K562 (cell line): Measurements from ENCODE around the gene RNPEP. TPM values are rescaled to one million over a fixed set of nuclear protein-coding genes. Genes with fewer than 3 reads are reported as not detected.

ENCODE experiments used
- ARID4B ChIP-seq: sonication (generic); formaldehyde crosslinking; IDR thresholded peaks from 2 replicates; pipeline ENCODE4 v1.8.0; 2022; ENCODE audit warnings: mild to moderate bottlenecking, missing genetic modification reagents
- BRCA1 ChIP-seq, 2 experiments: fragments of 450-650 bp in 1 of 2; sonication (generic) in 1 of 2; formaldehyde crosslinking in 1 of 2; IDR thresholded peaks; 2 replicates each; pipeline versions ENCODE4 v1.5.0 to v1.6.1; 2017 to 2020; ENCODE audit warnings: mild to moderate bottlenecking in 1 of 2, missing genetic modification reagents in 1 of 2
- EWSR1 ChIP-seq: fragments of 450-650 bp; IDR thresholded peaks from 2 replicates; pipeline ENCODE4 v1.6.1; 2018; ENCODE audit warnings: borderline replicate concordance, mild to moderate bottlenecking, low read depth, moderate library complexity; ENCODE audit not compliant: partially characterized antibody
- HMBOX1 ChIP-seq: sonication (generic); IDR thresholded peaks from 2 replicates; pipeline ENCODE4 v1.6.1; 2016
- OTX1 ChIP-seq: fragments of 450-650 bp; formaldehyde crosslinking; IDR thresholded peaks from 2 replicates; pipeline ENCODE4 v1.4.0; 2022; ENCODE audit warnings: mild to moderate bottlenecking
- SAFB ChIP-seq: fragments of 200-400 bp; formaldehyde crosslinking; IDR thresholded peaks from 2 replicates; pipeline ENCODE4 v1.6.1; 2017; ENCODE audit warnings: low read depth, low read length, borderline replicate concordance
- TRIM28 ChIP-seq: fragments of 450-650 bp; IDR thresholded peaks from 2 replicates; pipeline ENCODE4 v1.6.1; 2017
- ZKSCAN3 ChIP-seq: fragments of 250-450 bp; sonication (Bioruptor Pico); IDR thresholded peaks from 2 replicates; pipeline ENCODE4 v1.4.0; 2020
- ZNF23 ChIP-seq: fragments of 250-450 bp; sonication (Bioruptor Pico); IDR thresholded peaks from 2 replicates; pipeline ENCODE4 v1.4.0; 2020; ENCODE audit warnings: mild to moderate bottlenecking
- ZNF277 ChIP-seq: fragments of 250-450 bp; sonication (Bioruptor Pico); IDR thresholded peaks from 2 replicates; pipeline ENCODE4 v1.8.0; 2022; ENCODE audit warnings: inconsistent platforms, mild to moderate bottlenecking, moderate library complexity, borderline replicate concordance
- ZNF707 ChIP-seq: fragments of 250-450 bp; sonication (Bioruptor Pico); conservative IDR thresholded peaks from 2 replicates; pipeline ENCODE4 v1.8.0; 2022; ENCODE audit warnings: inconsistent platforms, mild to moderate bottlenecking, moderate library complexity
- polyA plus RNA-seq, 8 experiments: library from polyadenylated mRNA; depleted of rRNA in 4 of 8; stranded (reverse) in 5 of 8; unstranded in 3 of 8; fragments of >200 nt; fragmentation: Nextera tagmentation in 2 of 8; fragmentation: Illumina TruSeq in 1 of 8; extraction: Ambion mirVana in 2 of 8; extraction: Trizol in 1 of 8; gene quantifications; 2 replicates each; pipeline versions ENCODE4 v1.2.1 to v1.2.3, GENCODE V29; 2011 to 2014; ENCODE audit warnings: inconsistent platforms in 1 of 8, missing spikeins in 1 of 8
- total RNA-seq, 7 experiments: library from RNA; depleted of rRNA in 6 of 7; stranded (reverse); fragments of >200 nt in 6 of 7; fragmentation: Illumina TruSeq in 2 of 7; extraction: Trizol in 2 of 7; gene quantifications; 2 replicates each; pipeline versions ENCODE4 v1.2.1 to v1.2.3, GENCODE V29; 2011 to 2021; ENCODE audit warnings: low replicate concordance in 1 of 7
- TF ChIP-seq, protein P1 (sequence below), 2 experiments: fragments of 450-650 bp in 1 of 2; sonication (generic) in 1 of 2; formaldehyde crosslinking in 1 of 2; IDR thresholded peaks in 1 of 2; conservative IDR thresholded peaks in 1 of 2; 2 replicates each; pipeline versions ENCODE4 v1.6.1 to v1.8.1; 2016 to 2023; ENCODE audit warnings: mild to moderate bottlenecking in 2 of 2, moderate library complexity in 2 of 2, inconsistent platforms in 1 of 2, missing genetic modification reagents in 1 of 2
- TF ChIP-seq, protein P2 (sequence below): fragments of 450-650 bp; formaldehyde crosslinking; IDR thresholded peaks from 2 replicates; pipeline ENCODE4 v1.4.0; 2020; ENCODE audit warnings: mild to moderate bottlenecking, mixed read lengths
- TF ChIP-seq, protein P3 (sequence below): fragments of 450-650 bp; conservative IDR thresholded peaks from 2 replicates; pipeline ENCODE4 v1.6.1; 2016; ENCODE audit warnings: missing genetic modification characterization, low read depth, mild to moderate bottlenecking, missing compliant biosample characterization, moderate library complexity

The RNPEP gene
- total and polyA plus RNA-seq, 9 of the 15 experiments (the other 6 are each of a cell fraction or from before 2014, with no cell fraction given): 27.5 to 131 (median 63.4) TPM

DNA sequence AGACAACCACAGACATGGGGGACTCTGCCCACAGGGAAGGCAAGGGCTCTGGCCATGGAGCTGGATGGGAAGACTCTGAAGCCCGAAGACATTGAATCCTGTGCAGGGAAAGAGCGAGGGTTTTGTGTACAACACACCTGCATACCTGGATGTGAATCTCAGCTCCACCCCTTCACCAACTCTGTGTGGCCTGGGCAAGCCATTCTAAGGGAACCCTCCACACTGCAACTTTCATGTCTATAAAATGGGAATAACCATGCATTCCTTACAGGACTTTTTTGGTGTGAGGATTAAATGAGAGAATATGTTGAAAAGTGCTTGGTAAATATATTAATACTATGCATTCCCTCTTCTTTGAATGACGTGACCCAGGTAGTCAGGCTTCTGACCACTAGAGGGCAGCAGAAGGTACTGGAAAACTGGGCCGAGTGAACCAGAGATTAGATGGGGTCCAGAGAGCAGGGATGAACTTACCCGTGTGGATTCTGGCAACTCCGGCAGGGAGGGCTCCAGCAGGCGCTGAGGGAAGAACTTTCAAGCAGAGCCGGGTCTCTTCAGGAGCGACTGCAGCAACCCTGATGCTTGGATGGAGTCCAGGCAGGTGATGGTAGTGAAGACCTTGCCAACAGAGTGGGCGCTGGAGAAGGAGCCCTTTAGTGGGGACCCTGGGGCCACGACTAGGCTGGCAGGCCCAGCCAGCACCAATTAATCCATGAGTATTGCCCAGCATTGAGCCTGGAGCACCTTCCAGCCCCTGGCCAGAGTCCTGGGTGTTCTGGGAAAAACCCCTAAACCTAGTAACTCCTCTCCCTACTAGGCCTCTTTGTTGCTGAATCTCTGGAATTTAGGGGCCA, 27.1 kb downstream of the RNPEP start (continued):
- TF ChIP-seq, protein P1, sequence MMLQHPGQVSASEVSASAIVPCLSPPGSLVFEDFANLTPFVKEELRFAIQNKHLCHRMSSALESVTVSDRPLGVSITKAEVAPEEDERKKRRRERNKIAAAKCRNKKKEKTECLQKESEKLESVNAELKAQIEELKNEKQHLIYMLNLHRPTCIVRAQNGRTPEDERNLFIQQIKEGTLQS (IDR thresholded peaks at IDR 0.05): peak; percentile 40; the same call in 1 of the 2 replicates
- TF ChIP-seq, protein P1 (CRISPR knock-in tag; conservative IDR thresholded peaks at IDR 0.05): no peak
- no peak for TF ChIP-seq ZNF277 (CRISPR knock-in tag)
- no peak for TF ChIP-seq ZNF23 (CRISPR knock-in tag)
- no peak for TF ChIP-seq BRCA1 (IDR thresholded peaks at IDR 0.05)
- no peak for TF ChIP-seq BRCA1 (CRISPR knock-in tag; IDR thresholded peaks at IDR 0.05)
- no peak for TF ChIP-seq ZNF707
- TF ChIP-seq OTX1 (CRISPR knock-in tag): 0 out of 2 replicates have a peak, but pooled peaks have one; percentile 39
- TF ChIP-seq ARID4B (CRISPR knock-in tag): no peak
- no peak for TF ChIP-seq ZKSCAN3 (CRISPR knock-in tag)
- no peak for TF ChIP-seq SAFB
- no peak for TF ChIP-seq EWSR1
- TF ChIP-seq, protein P2, sequence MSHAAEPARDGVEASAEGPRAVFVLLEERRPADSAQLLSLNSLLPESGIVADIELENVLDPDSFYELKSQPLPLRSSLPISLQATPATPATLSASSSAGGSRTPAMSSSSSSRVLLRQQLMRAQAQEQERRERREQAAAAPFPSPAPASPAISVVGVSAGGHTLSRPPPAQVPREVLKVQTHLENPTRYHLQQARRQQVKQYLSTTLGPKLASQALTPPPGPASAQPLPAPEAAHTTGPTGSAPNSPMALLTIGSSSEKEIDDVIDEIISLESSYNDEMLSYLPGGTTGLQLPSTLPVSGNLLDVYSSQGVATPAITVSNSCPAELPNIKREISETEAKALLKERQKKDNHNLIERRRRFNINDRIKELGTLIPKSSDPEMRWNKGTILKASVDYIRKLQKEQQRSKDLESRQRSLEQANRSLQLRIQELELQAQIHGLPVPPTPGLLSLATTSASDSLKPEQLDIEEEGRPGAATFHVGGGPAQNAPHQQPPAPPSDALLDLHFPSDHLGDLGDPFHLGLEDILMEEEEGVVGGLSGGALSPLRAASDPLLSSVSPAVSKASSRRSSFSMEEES (CRISPR knock-in tag): no peak
- TF ChIP-seq TRIM28: no peak
- peak; percentile 21; the same call in 1 of the 2 replicates for TF ChIP-seq HMBOX1
- TF ChIP-seq, protein P3, sequence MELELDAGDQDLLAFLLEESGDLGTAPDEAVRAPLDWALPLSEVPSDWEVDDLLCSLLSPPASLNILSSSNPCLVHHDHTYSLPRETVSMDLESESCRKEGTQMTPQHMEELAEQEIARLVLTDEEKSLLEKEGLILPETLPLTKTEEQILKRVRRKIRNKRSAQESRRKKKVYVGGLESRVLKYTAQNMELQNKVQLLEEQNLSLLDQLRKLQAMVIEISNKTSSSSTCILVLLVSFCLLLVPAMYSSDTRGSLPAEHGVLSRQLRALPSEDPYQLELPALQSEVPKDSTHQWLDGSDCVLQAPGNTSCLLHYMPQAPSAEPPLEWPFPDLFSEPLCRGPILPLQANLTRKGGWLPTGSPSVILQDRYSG (tag): 0 out of 2 replicates have a peak, but pooled peaks have one; percentile 29
